Hippocampal formation (tissue), 2 donors: ENCODE results near the gene PPP2R5C.
"Not testable (repeated sequence)": the region's sequence is repeated elsewhere in the genome, so short reads cannot be mapped to it uniquely, and the experiment has no call there.

Experiments used
- DNase-seq, 2 donors: peaks; one replicate each; lab custom pipeline; 2025; lab: John Stamatoyannopoulos, UW

The PPP2R5C gene

DNA sequence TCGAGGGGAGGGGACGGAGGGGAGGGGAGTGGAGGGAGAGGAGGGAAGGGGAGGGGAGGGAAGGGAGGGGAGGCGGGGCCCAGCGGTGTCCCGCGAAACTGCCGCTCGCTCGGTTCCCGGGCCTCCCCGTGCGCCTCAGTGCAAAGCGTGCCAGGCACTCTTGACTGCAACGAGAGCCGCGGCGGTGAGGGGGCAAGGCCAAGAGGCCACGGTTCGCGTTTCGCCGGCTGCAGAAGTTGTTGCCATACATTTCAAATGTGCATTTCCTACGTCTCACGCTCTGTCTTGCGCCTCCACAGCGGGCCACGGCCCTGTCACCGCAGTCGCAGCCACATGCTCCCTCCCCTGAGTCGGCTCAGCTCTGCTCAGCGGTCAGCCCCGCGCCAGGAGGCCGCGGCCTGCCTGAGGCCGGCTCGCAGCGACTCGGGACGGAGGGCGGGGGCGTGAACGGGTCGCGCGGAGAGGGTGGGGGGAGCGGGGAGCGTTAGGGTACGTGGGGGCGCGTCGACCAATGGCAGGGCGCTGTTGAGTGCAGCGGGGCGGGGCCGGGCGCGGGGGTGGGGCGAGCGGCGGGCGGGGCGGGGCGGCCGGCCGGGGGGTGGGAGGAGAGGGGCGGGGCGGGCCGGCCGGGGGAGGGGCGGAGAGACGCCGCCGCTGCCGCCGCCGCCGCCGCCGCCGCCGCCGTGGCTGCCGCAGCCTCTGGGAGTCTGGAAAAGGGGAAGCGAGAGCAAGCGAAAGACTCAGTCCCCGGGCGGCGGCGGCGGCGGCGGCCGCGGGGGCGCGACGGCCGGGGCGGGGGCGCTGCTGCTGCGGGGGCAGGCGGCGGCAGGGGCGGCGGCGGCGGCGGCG is at the start of gene PPP2R5C:
Gene PPP2R5C, plus strand, starts transcription at position 678 of the 849 bp plus-strand sequence. CDS start 185 bp downstream, outside the sequence.
- peak; percentile 86 to 89 for DNase-seq

DNA sequence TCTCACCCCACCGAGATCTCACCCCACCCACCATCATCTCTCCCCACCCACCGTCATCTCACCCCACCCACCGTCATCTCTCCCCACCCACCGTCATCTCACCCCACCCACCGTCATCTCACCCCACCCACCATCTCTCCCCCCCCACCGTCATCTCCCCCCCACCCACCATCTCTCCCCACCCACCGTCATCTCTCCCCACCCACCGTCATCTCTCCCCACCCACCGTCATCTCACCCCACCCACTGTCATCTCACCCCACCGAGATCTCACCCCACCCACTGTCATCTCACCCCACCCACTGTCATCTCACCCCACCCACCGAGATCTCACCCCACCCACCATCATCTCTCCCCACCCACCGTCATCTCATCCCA is 49.7 kb upstream of the PPP2R5C start:
- not testable (repeated sequence) for DNase-seq

DNA sequence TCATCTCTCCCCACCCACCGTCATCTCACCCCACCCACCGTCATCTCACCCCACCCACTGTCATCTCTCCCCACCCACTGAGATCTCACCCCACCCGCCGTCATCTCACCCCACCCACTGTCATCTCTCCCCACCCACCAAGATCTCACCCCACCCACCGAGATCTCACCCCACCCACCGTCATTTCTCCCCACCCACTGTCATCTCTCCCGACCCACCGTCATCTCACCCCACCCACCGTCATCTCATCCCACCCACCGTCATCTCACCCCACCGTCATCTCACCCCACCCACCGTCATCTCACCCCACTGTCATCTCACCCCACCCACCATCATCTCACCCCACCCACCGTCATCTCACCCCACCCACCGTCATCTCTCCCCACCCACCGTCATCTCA is 49.2 kb upstream of the PPP2R5C start:
- not testable (repeated sequence) for DNase-seq

DNA sequence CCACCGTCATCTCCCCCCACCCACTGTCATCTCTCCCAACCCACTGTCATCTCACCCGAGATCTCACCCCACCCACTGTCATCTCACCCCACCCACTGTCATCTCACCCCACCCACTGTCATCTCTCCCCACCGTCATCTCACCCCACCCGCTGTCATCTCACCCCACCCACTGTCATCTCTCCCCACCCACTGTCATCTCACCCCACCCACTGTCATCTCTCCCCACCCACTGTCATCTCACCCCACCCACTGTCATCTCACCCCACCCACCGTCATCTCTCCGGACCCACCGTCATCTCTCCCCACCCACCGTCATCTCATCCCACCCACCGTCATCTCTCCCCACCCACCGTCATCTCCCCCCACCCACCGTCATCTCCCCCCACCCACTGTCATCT is 48.4 kb upstream of the PPP2R5C start:
- not testable (repeated sequence) for DNase-seq

DNA sequence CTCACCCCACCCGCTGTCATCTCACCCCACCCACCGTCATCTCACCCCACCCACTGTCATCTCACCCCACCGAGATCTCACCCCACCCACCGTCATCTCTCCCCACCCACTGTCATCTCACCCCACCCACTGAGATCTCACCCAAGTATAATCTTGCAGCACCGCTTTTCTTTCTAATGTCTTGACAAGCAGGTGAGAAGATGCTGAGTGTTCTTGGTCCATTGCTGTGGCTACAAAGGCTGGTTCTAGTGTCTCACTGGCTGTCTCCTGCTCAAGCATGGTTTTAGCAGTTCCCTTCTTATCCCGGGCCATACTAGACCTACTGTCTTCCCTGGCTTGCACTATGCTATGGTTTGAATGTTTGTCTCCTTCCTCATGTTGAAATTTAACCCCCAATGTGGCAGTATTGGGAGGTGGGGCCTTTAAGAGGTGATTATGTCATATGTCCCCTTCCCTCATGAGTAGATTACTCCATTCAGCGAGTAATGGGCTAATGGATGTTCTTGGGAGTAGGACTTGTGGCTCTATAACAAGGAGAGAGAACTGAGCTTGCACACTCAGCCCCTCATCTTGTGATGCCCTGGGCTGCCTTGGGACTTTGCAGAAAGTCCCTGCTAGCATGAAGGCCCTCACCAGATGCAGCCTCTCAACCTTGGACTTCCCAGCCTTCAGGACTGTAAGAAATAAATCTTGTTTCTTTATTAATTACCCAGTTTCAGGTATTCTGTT is 47.7 kb upstream of the PPP2R5C start:
- DNase-seq: no peak

DNA sequence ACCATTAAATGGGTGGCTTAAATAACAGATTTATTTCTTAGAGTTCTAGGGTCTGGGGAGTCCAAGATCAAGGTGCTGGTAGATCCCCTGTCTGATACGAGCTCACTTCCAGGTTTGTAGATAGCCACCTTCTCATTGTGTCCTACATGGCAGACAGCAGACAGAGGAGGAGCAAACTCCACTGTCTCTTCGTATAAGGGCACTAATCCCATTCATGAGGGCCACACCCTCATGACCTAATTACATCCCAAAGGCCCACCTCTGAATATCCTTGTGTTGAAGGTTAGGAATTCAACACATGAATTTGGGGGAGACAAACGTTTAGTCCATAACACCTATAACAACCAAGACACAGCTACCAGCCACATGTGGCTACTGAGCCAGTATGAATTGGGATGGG is 47.1 kb upstream of the PPP2R5C start:
- no peak for DNase-seq

DNA sequence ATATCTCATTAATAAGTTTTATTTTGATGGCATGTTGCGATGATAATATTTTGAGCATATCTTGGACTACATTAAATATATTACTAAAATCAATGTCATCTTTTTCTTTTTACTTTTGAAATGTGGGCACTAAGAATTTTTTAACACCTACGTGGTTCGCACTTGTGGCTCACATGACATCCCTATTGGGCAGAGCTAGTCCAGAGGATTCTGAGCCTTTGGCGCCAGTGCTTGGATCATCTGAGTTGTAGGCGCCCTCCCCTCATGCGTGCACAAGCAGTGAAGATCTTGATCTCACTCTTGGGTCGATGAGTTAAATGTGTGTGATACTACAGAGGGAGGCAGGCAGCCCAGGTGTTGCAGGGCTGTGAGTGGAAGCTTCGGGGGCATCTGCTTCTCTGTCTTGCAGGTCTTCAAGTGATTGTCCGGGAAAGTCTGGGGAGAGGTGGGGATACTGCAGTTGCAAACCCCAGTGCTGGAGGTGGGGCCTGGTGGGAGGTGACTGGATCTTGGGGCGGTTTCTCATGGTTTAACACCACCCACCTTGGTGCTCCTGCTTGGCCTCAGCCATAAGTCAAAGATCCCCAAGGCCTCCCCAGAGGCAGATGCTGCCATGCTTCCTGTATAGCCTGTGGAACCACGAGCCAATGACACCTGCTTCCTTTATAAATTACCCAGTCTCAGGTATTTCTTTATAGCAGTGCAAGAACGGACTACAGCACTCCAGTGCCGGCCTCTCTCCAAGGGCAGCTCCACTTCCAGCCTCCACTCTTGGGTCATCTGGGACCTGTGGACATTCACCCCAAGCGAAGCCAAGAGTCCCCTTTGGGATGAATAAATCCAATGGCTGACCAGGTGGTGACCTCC is 46.1 kb upstream of the PPP2R5C start:
- DNase-seq: no peak

DNA sequence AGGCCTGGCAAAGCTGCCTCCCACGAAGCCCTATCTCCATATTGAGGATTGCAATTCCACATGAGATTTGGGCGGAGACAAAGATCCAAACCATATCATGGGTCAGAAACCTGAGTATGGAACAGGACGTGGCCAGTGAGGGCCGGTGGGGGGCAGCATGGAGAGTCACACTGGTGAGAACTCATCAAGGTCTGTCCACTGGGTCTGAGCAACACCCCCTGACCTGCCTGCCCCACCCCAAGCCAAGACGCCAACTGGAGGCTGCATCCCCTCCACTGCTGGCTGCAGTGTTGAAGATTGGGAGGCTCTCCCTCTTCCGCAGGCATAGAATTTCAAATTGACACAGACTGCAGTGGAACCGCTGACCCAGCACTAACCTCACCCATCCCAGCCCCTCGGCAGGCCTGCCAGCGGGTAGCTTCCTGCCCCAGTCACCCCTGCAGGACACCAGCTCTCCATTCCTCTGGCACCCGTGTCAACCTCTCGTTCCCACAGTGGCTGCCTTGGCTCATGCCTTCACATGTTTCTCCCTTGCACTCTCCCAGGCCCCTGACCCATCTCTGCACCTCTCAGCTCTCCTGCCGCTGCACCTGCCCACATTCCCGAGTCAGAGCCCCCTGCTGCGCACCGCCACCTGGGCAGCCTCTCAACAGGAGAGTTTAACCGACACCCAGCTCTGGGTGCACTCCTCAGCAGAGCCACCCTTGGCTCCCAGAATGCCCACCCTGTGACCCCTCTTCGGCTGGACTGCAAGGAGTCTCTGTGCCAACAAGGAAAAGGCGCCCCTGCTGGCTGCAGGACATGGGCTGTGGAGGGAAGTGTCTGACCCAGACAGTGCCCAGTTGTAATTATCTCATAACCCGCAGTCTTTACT is 45.2 kb upstream of the PPP2R5C start:
- no peak for DNase-seq

DNA sequence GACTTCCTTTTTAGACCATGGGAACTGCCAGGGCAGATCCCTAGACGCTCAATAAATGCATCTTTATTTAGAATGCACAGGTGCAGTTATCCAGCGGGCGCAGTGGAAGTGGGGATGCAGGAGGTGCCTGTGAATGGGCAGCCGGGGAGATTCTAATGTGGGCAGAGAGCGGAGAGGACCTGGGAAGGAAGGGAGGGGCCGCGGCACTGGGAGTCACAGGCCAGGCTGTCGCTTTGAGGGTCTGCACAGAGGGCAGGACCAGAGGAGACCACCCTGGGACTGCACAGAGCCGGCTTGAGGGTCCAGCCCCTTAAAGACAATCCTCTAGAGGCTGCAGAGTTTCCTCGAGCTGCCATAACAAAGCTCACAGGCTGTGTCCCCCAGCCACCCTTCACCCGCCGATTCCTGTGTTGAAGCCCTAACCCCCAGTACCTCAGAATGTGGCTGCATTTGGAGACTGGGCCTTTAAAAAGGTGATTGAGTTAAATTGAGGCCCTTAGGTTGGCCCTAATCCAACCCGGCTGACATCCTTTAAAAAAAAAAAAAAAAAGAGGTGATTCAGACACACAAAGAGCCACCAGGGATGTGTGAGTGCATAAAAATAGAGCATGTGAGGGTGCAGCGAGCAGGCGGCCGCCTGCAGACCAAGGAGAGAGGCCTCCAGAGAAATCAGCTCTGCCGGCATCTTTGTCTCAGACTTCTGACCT is 44.4 kb upstream of the PPP2R5C start:
- DNase-seq: no peak

DNA sequence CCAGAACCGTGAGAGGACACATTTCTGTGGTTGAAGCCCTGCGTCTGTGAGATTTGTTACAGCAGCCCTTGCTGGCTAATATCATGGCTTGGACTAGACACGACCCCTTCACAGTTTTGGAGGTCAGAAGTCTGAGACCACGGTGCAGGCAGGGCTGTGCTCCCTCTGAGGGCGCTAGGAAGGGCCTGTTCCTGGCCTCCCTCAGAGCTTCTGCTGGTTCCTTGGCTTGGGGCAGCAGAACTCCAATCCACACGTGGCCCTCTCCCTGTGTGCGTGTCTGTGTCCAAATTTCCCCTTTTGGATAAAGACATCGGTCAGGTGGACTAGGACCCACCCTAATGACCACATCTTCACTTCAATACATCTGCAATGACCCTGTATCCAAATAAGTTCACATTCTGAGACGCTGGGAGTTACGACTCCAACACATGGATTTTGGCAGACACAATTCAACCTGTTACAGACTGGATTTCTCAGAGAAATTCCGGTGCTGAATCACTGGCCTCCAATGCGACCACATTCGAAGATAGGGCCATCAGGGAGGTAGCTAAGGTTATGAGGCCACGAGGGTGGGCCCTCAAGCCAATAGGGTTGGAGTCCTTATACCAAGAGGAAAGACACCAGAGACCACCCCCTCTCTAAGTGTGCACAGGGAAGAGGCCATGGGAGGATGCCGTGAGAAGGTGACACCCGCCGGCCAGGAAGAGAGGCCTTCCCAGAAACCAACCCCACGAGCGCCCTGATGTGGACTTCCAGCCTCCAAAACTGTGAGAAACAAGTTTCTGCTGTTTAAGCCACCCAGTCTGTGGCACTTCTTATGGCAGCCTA is 43.6 kb upstream of the PPP2R5C start:
- DNase-seq: no peak

DNA sequence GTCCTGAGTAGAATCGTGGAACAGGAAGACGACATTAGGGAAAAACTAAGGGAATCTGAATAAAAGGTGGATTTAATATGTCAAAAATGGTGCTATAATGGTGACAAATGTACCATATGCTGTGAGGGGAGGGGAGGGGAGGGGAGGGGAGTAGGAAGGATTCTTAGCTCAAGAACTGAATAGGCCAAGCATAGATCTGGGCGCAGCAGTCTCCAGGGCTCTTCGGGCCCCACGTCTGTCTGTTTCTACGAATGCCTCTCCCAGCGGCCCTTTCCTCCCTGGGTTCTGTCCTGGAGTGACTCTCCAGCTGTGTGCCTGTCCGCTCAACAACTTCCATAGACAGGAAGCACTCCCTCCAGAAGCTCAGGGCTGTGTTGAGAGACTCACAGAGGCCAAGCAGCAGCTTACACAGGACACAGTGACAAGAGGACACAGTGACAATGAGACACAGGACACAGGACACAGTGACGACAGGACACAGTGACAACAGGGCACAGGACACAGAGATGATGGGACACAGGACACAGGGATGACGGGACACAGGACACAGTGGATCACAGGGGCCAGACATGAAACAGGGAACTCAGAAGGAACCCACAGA is 42.4 kb upstream of the PPP2R5C start:
- no peak for DNase-seq

DNA sequence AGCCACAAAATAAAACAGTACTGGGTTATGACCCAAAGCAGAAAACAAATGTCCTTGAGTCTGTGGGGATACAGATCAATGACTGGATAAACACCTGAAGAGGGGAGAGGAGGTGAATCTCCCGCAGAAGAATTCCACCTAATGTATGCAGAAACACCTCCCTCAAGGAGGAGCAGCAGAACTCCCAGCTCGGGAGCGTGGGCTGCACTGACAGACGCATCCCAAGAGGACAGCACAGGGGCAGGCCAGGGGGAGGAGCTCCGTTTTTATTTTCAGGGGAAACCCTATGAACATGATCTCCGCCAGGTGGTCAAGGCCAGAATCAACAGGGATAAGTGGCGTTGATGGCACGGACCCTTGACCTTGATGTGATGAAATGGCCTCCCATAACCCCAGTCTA is 41.8 kb upstream of the PPP2R5C start:
- no peak for DNase-seq

DNA sequence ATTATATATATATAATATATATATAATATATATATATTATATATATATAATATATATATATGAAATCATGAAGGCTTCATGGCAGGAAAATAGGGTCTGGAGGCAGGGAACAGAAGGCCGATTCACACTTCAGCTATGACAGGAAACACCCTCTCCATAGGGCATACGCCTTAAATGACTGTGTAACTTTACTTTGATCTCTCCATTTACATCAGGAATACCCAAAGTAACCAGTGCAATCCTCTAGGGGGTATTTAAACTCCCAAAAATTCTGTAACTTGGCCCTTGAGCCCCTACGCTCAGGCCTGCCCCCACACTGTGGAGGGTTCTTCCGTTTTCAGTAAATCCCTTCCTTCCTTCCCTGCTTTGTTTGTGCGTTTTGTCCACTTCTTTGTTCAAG is 40.4 kb upstream of the PPP2R5C start:
- no peak for DNase-seq

DNA sequence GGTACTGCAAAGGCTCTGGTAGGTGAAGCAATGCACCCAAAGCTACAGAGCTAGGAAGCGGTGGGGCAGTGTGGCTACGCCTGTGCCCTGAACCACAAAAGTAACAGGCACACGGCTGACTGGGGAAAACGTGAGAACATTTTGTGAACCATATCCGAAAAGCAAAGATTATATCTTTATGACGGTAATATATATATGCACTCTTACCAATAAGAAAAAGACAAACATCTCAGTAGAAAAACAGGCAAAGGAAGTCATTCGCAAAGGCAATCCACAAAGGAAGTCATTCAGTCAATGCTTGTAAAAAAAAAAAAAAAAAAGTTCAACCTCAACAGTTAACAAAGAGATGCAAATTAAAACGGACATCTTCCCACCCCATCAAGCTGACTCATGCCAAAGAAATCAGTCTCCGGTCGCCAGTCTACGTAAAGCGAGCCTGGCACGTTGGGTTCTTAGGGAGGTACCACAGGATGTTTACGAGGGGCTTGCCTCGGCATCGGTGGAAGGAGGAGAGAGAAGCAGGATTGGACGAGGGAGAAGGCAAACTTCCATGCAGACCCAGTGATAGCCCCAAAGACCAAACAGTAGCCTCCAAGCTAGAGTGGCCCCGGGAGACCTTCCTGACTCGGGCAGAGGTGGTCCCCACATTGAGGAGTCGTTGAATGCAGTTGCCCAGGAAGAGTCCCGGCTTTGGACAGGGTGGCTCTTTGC is 39.4 kb upstream of the PPP2R5C start:
- no peak for DNase-seq

DNA sequence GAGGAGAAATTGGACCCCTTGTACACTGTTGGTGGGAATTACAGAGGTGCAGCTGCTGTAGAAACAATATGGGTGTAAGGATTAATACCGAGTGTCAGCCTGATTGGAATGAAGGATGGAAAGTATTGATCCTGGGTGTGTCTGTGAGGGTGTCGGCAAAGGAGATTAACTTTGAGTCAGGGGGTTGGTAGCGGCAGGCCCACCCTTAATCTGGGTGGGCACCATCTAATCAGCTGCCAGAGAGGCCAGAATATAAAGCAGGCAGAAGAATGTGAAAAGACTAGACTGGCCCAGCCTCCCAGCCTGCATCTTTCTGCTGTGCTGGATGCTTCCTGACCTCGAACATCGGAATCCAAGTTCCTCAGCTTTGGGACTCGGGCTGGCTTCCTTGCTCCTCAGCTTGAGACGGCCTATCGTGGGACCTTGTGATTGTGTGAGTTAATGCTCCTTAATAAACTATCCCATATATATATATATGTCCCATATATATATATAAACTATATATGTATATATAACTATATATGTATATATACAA is 38.4 kb upstream of the PPP2R5C start:
- no peak for DNase-seq

DNA sequence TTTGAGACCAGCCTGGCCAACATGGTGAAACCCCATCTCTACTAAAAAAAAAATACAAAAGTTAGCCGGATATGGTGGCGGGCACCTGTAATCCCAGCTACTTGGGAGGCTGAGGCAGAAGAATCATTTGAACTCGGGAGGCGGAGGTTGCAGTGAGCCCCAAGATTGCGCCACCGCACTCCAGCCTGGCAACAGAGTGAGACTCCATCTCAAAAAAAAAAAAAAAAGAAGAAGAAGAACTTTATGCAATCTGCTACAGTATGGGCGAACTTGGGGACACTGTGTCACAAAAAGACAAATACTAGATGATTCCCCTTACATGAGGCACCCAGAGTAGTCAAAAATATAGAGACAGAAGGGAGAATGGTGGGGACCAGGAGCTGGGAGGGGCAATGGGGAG is 35.9 kb upstream of the PPP2R5C start:
- DNase-seq: not testable (repeated sequence)

DNA sequence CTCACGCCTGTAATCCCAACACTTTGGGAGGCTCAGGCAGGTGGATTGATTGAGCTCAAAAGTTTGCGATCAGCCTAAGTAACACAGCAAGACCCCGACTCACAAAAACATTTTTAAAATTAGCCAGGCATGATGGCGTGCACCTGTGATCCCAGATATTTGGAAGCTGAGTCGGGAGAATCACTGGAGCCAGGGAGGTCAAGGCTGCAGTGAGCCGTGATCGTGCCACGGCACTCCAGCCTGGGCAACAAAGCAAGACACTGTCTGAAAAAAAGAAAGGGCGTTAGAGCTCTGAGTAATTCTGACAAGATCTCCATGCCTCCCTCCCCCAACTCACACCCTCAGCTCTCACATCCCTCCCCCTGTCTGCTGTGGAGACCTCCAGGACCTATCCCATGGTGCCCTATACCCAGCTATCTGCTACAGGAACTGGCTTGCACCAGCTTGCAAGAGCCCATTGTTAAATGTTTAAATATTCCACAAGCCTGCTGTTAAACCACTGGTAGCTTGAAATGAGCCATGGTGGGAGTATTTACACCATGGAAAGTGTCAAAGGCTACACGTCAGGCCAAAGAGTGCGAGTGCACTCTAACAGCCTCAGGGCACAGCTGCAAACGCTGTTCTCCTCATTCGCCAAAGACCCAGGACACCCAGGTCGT is 35.1 kb upstream of the PPP2R5C start:
- no peak for DNase-seq

DNA sequence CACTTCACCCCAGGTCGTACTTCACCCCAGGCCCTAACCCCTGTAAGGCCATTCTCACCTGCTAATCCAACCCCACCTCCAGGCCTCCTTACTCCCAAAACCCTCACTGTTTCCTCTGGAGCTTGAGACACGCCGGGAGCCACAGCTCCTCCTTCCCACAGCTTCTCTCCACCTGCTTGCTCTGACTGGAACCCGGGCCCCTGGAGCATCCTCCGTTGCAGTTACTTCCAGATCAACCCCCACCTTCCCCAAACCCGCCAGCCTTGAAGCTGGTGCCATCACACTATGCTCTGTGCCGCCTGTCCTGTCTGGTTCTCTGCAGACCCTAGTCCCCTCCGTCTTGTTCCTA is 34.6 kb upstream of the PPP2R5C start:
- no peak for DNase-seq
